MM.1S (cell line): Measurements from ENCODE around the gene BMERB1.

Experiments
- EZH2phosphoT487 ChIP-seq: fragments of 300-600 bp; sonication (generic); IDR thresholded peaks from 2 replicates; pipeline ENCODE4 v1.6.1; 2018; ENCODE audit warnings: antibody characterized with exemption, low read length
- TF ChIP-seq, protein P1 (sequence below): fragments of 300-600 bp; sonication (generic); IDR thresholded peaks from 2 replicates; pipeline ENCODE4 v1.5.1; 2016; ENCODE audit warnings: antibody characterized with exemption, low read length, mixed read lengths

DNA sequence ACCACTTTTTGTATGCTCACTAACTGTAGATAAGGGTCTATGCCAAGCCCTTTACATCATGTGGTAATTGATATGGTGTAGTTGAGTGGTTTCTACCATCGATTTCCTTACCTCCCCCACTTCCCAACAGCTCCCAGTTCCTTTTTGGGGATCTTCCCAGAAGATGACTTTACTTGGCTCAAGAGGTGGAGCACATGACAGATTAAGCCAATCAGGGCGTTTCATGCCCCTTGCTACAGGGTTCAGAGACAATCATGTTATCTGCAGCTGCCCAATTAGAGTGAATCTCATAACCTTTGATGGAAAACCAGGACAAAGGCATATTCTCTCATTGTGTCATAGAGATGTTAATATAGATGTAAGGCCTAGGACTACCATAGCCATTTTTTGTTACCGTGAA is 16.2 kb upstream of the BMERB1 start:
- TF ChIP-seq, protein P1, sequence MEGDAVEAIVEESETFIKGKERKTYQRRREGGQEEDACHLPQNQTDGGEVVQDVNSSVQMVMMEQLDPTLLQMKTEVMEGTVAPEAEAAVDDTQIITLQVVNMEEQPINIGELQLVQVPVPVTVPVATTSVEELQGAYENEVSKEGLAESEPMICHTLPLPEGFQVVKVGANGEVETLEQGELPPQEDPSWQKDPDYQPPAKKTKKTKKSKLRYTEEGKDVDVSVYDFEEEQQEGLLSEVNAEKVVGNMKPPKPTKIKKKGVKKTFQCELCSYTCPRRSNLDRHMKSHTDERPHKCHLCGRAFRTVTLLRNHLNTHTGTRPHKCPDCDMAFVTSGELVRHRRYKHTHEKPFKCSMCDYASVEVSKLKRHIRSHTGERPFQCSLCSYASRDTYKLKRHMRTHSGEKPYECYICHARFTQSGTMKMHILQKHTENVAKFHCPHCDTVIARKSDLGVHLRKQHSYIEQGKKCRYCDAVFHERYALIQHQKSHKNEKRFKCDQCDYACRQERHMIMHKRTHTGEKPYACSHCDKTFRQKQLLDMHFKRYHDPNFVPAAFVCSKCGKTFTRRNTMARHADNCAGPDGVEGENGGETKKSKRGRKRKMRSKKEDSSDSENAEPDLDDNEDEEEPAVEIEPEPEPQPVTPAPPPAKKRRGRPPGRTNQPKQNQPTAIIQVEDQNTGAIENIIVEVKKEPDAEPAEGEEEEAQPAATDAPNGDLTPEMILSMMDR: no peak
- TF ChIP-seq EZH2phosphoT487: no peak
